HS-5 (cell line): ENCODE results near the gene THAP4.
A peak's percentile ranks its signal among the peaks of the same experiment; 100 is the strongest.
"Not testable (repeated sequence)": the region's sequence is repeated elsewhere in the genome, so short reads cannot be mapped to it uniquely, and the experiment has no call there.

Experiments
- DNase-seq: peaks from one replicate; pipeline ENCODE4 v3.0.0-alpha.2; 2012; ENCODE audit warnings: low read depth

THAP4 gene

DNA sequence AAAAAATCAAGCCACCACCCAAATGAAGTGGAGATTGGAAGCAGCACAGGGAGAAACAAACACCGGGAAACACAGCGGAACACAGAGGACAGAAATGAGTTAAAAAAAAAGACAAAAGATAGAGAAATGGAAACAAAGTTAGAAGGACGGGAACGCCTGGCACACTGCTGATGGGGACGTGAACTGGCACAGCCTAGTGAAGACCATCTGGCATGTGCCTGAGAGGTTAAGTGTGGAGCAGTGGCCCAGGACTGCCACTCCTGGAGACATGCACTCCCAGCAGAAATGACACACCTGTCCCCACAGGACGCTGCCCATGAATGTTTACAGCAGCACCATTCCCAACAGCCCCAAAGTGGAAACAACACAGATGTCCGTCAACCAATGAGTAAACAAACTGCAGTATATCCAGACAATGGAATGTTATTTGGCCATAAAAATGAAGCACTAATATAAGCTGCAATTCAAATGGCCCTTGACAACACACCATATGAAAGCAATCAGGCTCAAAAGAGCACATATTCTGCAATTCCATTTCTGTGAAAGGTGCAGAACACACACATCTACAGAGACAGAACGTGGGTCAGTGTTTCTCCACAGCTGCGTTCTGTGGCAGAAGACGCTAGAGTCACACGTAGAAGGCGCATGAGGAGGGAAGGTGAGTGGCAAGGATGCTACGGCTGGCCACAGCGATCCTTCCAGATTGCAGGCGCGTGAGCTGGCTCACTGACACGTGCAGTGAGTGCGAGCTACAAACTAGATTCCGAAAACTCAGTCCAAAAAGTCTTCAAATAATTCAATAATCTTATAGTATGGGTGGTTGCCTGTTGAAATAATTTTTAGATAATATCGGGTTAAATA is 24.6 kb downstream of the THAP4 start:
- DNase-seq, result no peak

- no peak for DNase-seq
Measured at GRCh38 chr2:241611062-241611461, 25.9 kb downstream of the THAP4 start.

DNA sequence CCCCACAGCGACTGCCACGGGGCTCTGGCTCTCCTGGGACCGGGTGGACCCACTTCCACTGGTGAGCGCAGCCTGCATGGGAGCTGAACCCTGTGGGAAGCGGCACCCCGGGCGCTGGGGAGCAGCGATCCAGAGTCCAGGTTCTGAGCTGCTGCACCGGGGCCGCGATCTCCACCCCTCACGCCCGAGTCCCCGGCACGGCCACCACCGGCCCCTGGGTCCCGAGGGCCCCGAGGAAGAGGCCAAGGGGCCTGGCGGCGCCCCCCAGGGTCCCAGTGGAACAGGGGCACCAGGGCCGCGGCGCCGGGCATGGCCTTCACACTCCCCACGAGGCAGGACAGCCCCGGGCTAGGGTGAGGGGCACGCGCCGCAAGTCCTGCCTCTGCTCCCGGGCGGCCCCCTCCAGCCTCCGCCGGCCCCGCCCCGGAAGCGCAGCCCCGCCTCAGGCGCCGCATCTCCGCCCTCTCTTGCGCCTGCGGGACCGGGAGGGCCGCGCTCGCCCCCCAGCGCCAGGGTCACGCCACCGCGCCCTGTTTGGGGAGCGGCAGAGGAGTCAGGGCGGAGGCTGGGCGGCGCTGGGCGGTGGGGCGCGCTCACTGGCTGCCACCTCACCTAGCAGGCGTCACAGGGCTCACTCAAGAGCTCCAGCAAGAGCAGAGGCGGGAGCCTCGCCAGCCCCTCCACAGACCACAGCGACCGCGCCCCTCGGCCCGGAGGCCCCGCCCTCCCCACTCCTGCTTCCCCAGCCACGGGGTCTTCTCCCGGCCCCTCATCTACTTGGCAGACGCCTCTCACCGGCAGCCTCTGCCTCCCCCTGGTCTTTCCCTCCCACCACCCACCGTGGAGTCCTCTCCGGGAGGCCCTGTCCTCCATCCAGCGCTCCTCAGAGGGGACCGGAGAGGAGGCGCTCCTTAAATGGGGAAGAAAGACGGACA is 26.8 kb downstream of the THAP4 start:
- peak; percentile 28 for DNase-seq

GRCh38 chr2:241608881-241609280 is 28.1 kb downstream of the THAP4 start:
- DNase-seq, result no peak

- no peak for DNase-seq
Measured at GRCh38 chr2:241607162-241607885, 29.6 kb downstream of the THAP4 start.

DNA sequence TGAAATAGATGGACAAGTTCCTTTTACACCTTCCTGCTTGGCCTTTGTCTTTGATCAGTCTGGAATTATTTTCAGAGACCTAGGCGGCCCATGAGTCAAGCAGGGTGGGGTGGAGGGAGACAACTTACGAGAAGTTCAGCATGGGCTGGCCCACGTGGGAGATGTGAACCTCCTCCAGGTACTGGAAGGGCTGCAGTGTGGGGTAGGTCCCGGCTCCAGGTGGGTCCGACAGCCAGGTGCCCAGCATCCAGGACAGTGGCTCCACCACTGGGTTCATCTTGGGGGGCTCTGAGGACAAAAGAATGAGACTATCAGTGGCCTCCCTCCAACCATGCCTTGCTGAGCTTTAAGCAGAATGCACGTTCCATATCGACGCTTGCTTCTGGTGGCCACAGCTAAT is 30.8 kb downstream of the THAP4 start:
- no peak for DNase-seq

DNA sequence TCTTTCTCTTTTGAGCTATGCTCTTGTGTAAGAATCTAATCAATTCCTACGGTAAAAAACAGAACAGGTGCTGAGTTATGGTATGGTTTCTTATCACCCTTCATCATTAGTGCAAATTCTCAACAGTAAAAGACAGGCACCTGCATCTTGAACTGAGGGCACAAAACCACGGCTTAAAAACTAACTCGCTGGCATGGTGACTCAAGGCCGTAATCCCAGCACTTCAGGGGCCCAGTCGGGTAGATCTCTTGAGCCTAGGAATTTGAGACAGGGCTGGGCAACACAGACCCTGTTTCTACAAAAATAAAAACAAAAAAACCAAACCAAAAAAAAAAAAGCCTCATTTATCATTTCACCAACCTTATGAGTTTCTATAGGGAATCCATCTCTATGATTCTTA is 33.3 kb downstream of the THAP4 start:
- DNase-seq, result no peak

- no peak for DNase-seq
Measured at GRCh38 chr2:241602720-241603119, 34.2 kb downstream of the THAP4 start.

- no peak for DNase-seq
Measured at GRCh38 chr2:241601841-241602240, 35.1 kb downstream of the THAP4 start.

GRCh38 chr2:241599615-241600014 is 37.3 kb downstream of the THAP4 start:
- DNase-seq, result no peak

DNA sequence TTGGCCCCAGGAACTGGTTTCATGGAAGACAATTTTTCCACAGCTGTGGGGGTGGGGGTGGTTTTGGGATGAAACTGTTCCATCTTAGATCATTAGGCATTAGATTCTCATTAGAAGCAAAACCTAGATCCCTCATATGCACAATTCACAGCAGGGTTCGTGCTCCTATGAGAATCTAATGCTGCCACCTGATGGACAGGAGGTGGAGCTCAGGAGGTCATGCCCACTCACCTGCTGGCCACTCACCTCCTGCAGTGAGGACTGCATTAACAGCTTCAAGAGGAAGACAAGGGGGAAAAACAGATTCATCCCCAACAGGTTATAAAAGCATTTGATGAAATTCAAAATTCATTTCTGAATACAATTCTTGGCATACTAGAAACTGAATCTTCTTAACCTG is 38.5 kb downstream of the THAP4 start:
- DNase-seq, result no peak

GRCh38 chr2:241598061-241598460 is 38.9 kb downstream of the THAP4 start:
- no peak for DNase-seq

GRCh38 chr2:241597561-241597960 is 39.4 kb downstream of the THAP4 start:
- DNase-seq, result no peak

DNA sequence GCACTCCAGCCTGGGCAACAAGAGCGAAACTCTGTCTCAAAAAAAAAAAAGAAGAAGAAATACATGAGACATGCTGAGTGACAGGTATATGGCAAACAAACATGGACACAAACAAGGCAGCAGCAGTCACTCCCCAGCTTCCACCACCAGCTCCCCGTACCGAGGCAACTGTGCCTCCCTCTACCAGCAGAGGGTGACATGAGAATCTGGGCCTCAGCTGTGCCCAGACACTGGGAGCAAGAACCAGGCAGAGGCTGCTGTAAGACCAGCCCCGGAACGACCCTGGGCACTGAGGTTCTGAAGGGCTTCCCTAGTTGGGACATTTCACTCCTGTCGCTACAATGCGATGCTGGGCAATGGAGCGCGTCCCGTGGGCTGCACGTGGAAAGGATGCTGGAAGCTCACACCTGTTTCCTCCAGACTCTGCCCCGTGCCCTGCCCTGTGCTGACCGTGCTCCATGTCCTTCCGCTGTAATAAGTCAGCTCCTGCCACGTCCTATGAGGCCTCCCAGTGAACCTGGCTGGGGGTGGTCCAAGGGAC is 41.3 kb downstream of the THAP4 start:
- no peak for DNase-seq

GRCh38 chr2:241593271-241593670 is 43.7 kb downstream of the THAP4 start:
- no peak for DNase-seq

DNA sequence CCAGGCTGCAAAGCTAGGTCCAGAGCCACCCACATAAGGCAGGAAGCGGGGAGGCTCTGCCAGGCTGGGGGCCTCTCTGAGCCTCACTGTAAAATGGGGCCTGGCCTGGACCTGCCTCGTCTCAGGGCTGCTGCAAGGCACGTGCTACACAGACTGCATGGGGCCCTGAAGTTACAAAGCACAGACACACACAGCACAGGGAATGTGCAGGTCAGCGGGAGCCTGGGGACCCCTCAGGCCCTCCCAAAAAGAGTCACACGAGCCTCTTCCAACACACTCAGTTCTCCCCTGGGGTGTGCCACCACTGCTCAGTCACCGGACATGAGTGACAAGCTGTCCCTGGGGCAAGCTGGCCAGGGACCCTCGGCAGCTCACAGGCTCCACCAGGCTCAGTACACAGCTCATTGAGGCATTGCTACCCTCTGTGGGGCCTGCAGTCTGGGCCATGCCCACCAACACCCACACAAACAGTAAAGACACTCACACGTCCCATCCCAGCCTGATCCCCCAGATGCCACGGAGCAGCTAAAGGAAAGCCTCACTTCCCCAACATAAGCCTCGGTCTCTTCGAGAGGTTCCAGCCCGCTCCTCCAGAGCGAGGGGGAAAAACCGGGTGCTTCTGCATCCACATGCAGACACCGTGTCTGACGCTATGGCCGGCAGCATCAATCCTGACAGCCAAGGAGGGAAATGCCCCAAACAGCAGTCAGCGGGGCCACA is 44.7 kb downstream of the THAP4 start:
- no peak for DNase-seq

GRCh38 chr2:241590496-241591455 is 46.2 kb downstream of the THAP4 start:
- DNase-seq, result not testable (repeated sequence)

DNA sequence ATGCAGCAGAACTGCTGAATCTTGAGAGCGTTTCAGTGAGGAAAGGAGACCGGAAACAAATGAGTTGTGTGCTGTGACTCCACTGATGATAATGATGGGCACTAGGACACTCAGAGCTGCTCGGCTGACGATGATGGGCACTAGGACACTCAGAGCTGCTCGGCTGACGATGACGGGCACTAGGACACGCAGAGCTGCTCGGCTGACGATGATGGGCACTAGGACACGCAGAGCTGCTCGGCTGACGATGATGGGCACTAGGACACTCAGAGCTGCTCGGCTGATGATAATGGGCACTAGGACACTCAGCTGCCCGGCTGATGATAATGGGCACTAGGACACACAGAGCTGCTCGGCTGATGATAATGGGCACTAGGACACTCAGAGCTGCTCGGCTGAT is 47.1 kb downstream of the THAP4 start:
- DNase-seq, result not testable (repeated sequence)

GRCh38 chr2:241586564-241587264 is 50.2 kb downstream of the THAP4 start:
- DNase-seq, result no peak

- no peak for DNase-seq
Measured at GRCh38 chr2:241584436-241584835, 52.5 kb downstream of the THAP4 start.
